Endothelial cell of umbilical vein (primary cell): ENCODE measurements around the gene HNRNPL. TPM values are rescaled to one million over a fixed set of nuclear protein-coding genes. Genes with fewer than 3 reads are reported as not detected.
A peak's percentile ranks its signal among the peaks of the same experiment; 100 is the strongest.

Source experiments
- BruUV-seq: library from RNA; stranded (reverse); fragments of 400-500 nt; replicated peaks from 2 replicates; lab custom pipeline; 2021; lab: Mats Ljungman, UMichigan
- CTCF ChIA-PET: fragments of 300-600, 350-600 bp; sonication (Branson Sonifier 250); formaldehyde crosslinking; loops from one replicate; lab custom pipeline; 2021; ENCODE audit warnings: antibody characterized with exemption, inconsistent platforms; lab: Charles Lee
- POLR2A ChIA-PET: fragments of 300-600, 350-600 bp; sonication (Branson Sonifier 250); formaldehyde crosslinking; loops from one replicate; lab custom pipeline; 2021; ENCODE audit warnings: antibody characterized with exemption, inconsistent platforms; lab: Charles Lee
- DNase-seq: peaks from one replicate; pipeline ENCODE4 v3.0.0-alpha.2; 2011; ENCODE audit warnings: low read depth, low spot score
- FAIRE-seq: peaks from 2 replicates; lab custom pipeline; 2011; peaks lifted over from hg19 to GRCh38; lab: Jason Lieb, UNC
- H2AFZ ChIP-seq: 2 replicates; pipeline ENCODE4 v1.6.0; 2012; ENCODE audit warnings: low read depth, low read length, control low read depth, inconsistent platforms
- H3K27ac ChIP-seq: 2 replicates; pipeline ENCODE4 v1.5.1; 2011; ENCODE audit warnings: low read depth, mild to moderate bottlenecking, control low read depth, low read length, moderate library complexity; ENCODE audit not compliant: insufficient read depth
- H3K27me3 ChIP-seq, 2 experiments: 2 replicates each; pipeline versions ENCODE4 v1.6.0 to v1.6.1; 2011; ENCODE audit warnings: low read length in 2 of 2, mixed read lengths in 1 of 2; ENCODE audit not compliant: control insufficient read depth in 2 of 2, insufficient read depth in 2 of 2
- H3K36me3 ChIP-seq, 2 experiments: 2 replicates in 1 of 2; 3 replicates in 1 of 2; pipeline ENCODE4 v1.5.1; 2011; ENCODE audit warnings: low read length in 2 of 2, mild to moderate bottlenecking in 1 of 2, moderate library complexity in 1 of 2; ENCODE audit not compliant: control insufficient read depth in 2 of 2, insufficient read depth in 2 of 2; ENCODE audit errors: extremely low read depth in 1 of 2
- H3K4me1 ChIP-seq: 3 replicates; pipeline ENCODE4 v1.5.1; 2011; ENCODE audit warnings: mild to moderate bottlenecking, low read length; ENCODE audit not compliant: control insufficient read depth, insufficient read depth; ENCODE audit errors: extremely low read depth
- H3K4me2 ChIP-seq: 2 replicates; pipeline ENCODE4 v1.6.1; 2011; ENCODE audit warnings: low read length, control low read depth, mixed read lengths; ENCODE audit not compliant: insufficient read depth
- H3K4me3 ChIP-seq, 3 experiments: fragments of 200-600 bp in 1 of 3; sonication (generic), shearing (Covaris generic) in 1 of 3; replicated peaks in 1 of 3; 2 replicates each; pipeline ENCODE4 v1.5.1; 2011 to 2016; ENCODE audit warnings: control low read depth in 3 of 3, low read length in 3 of 3, mild to moderate bottlenecking in 2 of 3, inconsistent platforms in 1 of 3, low read depth in 1 of 3, moderate library complexity in 1 of 3; ENCODE audit not compliant: insufficient read depth in 1 of 3
- H3K79me2 ChIP-seq: 2 replicates; pipeline ENCODE4 v1.6.0; 2012; ENCODE audit warnings: low read length, inconsistent platforms; ENCODE audit not compliant: control insufficient read depth, insufficient read depth
- H3K9ac ChIP-seq: replicated peaks from 2 replicates; pipeline ENCODE3; 2011; ENCODE audit warnings: low read length, control low read depth; ENCODE audit not compliant: insufficient read depth; ENCODE audit errors: extremely low read depth
- H3K9me1 ChIP-seq: replicated peaks from 3 replicates; pipeline ENCODE4 v1.6.0; 2011; ENCODE audit warnings: mild to moderate bottlenecking, low read length; ENCODE audit not compliant: control insufficient read depth, insufficient read depth; ENCODE audit errors: extremely low read depth
- H3K9me3 ChIP-seq: replicated peaks from 2 replicates; pipeline ENCODE4 v1.5.1; 2012; ENCODE audit warnings: low read length, inconsistent platforms; ENCODE audit not compliant: control insufficient read depth, insufficient read depth
- H4K20me1 ChIP-seq: replicated peaks from 2 replicates; pipeline ENCODE3; 2011; ENCODE audit warnings: mild to moderate bottlenecking, low read length; ENCODE audit not compliant: control insufficient read depth, insufficient read depth; ENCODE audit errors: extremely low read depth
- EZH2 ChIP-seq: IDR thresholded peaks from 2 replicates; pipeline ENCODE4 v1.6.1; 2012; ENCODE audit warnings: borderline replicate concordance, low read depth, mild to moderate bottlenecking, moderate library complexity, low read length, inconsistent platforms; ENCODE audit not compliant: severe bottlenecking
- FOS ChIP-seq: IDR thresholded peaks from 2 replicates; pipeline ENCODE4 v1.6.1; 2011; ENCODE audit warnings: mild to moderate bottlenecking, low read length, moderate library complexity, borderline replicate concordance; ENCODE audit not compliant: insufficient read depth
- GATA2 ChIP-seq: IDR thresholded peaks from 2 replicates; pipeline ENCODE4 v1.7.0; 2011; ENCODE audit warnings: low read depth, mild to moderate bottlenecking, moderate library complexity, mixed read lengths, low read length; ENCODE audit not compliant: insufficient read length, insufficient read depth
- JUN ChIP-seq: IDR thresholded peaks from 2 replicates; pipeline ENCODE4 v1.6.1; 2011; ENCODE audit warnings: borderline replicate concordance, low read depth; ENCODE audit not compliant: insufficient read length, insufficient read depth
- MYC ChIP-seq: IDR thresholded peaks from one replicate; pipeline ENCODE4 v1.6.1; 2011; ENCODE audit warnings: mild to moderate bottlenecking, low read depth, low read length
- POLR2A ChIP-seq: IDR thresholded peaks from 2 replicates; pipeline ENCODE4 v1.6.1; 2012; ENCODE audit warnings: low read depth, mild to moderate bottlenecking, control low read depth, low read length
- POLR2AphosphoS5 ChIP-seq: IDR thresholded peaks from 2 replicates; pipeline ENCODE4 v1.6.1; 2012; ENCODE audit warnings: low read depth, mild to moderate bottlenecking, control low read depth, low read length, moderate library complexity; ENCODE audit not compliant: insufficient read depth
- dilution Hi-C: fragments of 300-500 bp; cut with MboI; formaldehyde crosslinking; loops from one replicate; pipeline ENCODE4 v1.15.0; 2019; ENCODE audit warnings: low sequenced_read_pairs; ENCODE audit not compliant: extremely low pct_ligation_motif_present
- intact Hi-C: fragments of 100-400 bp; cut with micrococcal nuclease; formaldehyde crosslinking; loops from one replicate; pipeline ENCODE4 v1.10.0; 2022
- polyA plus RNA-seq, 4 experiments: library from polyadenylated mRNA; depleted of rRNA in 3 of 4; stranded (reverse) in 3 of 4; unstranded in 1 of 4; fragments of >200 nt; gene quantifications; 2 replicates each; pipeline versions ENCODE4 v1.2.1 to v1.2.3, GENCODE V29; 2011 to 2012; ENCODE audit warnings: missing spikeins in 1 of 4
- total RNA-seq: library from RNA; stranded (reverse); gene quantifications from 2 replicates; pipeline ENCODE4 v1.2.3, GENCODE V29; 2021
- TF ChIP-seq, protein P1 (sequence below), 2 donors: IDR thresholded peaks; 1 replicate in 1 of 2; 2 replicates in 1 of 2; pipeline ENCODE4 v1.5.1; 2011; ENCODE audit warnings: low read length in 2 of 2, mild to moderate bottlenecking in 2 of 2, moderate library complexity in 2 of 2, control low read depth in 1 of 2, inconsistent platforms in 1 of 2, low read depth in 1 of 2; ENCODE audit not compliant: insufficient read depth in 1 of 2; ENCODE audit errors: extremely low read depth in 1 of 2
- TF ChIP-seq, protein P2 (sequence below): IDR thresholded peaks from 2 replicates; pipeline ENCODE4 v1.6.1; 2011; ENCODE audit not compliant: insufficient read depth, insufficient read length

The HNRNPL gene
- total and polyA plus RNA-seq, 2 donors (not counting 3 experiments of a cell fraction or from before 2014, with no cell fraction given): 305 to 451 TPM

DNA sequence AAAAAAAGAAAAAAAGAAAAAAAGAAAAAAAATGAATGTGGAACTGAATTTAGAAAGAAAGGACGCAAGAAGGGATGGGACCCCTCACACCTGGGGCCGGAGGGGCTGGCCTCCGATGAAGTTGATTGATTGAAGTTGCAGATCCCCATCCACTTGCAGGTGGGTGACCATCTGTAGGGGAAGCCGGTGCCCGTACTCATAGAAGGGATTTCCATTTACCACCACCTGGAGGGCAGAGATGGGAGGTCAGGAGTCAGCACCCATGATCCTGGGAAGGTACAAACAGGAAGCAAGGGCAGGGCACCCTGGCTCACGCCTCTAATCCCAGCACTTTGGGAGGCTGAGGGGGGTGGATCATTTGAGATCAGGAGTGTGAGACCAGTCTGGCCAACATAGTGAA is 43.4 kb downstream of the HNRNPL start:
- no peak for DNase-seq
- Histone ChIP-seq H2AFZ (no peak overlapping the region), H3K79me2 (no peaks in the 10 kb centered on the region), H3K4me1 (peaks cover 8% of the 10 kb centered on the region), H3K36me3 (no peaks in the 10 kb centered on the region), H4K20me1 (no peaks in the 10 kb centered on the region), H3K4me2 (no peak overlapping the region), H3K27ac (no peak overlapping the region), H3K27me3 (no peaks in the 10 kb centered on the region), H3K9me1 (no peaks in the 10 kb centered on the region), H3K9ac (no peak overlapping the region), H3K4me3 (no peak overlapping the region), H3K9me3 (no peaks in the 10 kb centered on the region)
- no TSS peak for BruUV-seq
- POLR2A ChIA-PET: no interaction called here
- intact Hi-C loops (no loop called here), dilution Hi-C loops (no loop called here)
- CTCF ChIA-PET: no interaction called here
- no peak for FAIRE-seq
- no peak for TF ChIP-seq FOS
- TF ChIP-seq GATA2: no peak

DNA sequence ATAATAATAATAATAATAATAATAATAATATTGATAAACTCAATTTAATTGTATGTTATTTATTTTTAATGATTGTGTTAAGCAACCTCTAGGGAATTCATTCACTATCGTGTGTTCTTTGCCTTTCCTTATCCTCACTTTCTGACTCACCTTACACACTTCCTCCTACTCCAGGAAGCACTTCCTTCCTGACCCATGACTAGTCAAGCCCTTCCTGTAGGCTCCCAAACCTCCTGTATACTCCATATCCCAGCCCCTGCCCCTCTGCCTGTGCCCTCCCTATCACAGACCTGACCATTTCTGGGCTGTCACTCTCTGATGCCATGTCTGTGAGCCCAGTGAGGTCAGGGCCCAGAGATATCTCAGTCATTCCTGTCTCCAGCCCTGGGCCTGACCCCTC is 44.6 kb downstream of the HNRNPL start:
- no TSS peak for BruUV-seq
- POLR2A ChIA-PET: no interaction called here
- dilution Hi-C loops (no loop called here), intact Hi-C loops (no loop called here)
- Histone ChIP-seq H3K9ac (no peak overlapping the region), H3K27me3 (no peaks in the 10 kb centered on the region), H3K4me2 (peak overlapping the region; percentile 52), H3K9me3 (no peaks in the 10 kb centered on the region), H3K4me3 (no peak overlapping the region), H3K27ac (peak overlapping the region; percentile 55), H2AFZ (peak overlapping the region; percentile 80), H3K4me1 (peaks cover 8% of the 10 kb centered on the region), H3K9me1 (no peaks in the 10 kb centered on the region), H3K79me2 (no peaks in the 10 kb centered on the region), H3K36me3 (no peaks in the 10 kb centered on the region), H4K20me1 (no peaks in the 10 kb centered on the region)
- peak; percentile 73 for FAIRE-seq
- peak; percentile 8 for DNase-seq
- CTCF ChIA-PET: no interaction called here
- no peak for TF ChIP-seq MYC
- no peak for TF ChIP-seq GATA2
- TF ChIP-seq FOS: peak; percentile 81
- TF ChIP-seq EZH2: no peak
- TF ChIP-seq, protein P1, sequence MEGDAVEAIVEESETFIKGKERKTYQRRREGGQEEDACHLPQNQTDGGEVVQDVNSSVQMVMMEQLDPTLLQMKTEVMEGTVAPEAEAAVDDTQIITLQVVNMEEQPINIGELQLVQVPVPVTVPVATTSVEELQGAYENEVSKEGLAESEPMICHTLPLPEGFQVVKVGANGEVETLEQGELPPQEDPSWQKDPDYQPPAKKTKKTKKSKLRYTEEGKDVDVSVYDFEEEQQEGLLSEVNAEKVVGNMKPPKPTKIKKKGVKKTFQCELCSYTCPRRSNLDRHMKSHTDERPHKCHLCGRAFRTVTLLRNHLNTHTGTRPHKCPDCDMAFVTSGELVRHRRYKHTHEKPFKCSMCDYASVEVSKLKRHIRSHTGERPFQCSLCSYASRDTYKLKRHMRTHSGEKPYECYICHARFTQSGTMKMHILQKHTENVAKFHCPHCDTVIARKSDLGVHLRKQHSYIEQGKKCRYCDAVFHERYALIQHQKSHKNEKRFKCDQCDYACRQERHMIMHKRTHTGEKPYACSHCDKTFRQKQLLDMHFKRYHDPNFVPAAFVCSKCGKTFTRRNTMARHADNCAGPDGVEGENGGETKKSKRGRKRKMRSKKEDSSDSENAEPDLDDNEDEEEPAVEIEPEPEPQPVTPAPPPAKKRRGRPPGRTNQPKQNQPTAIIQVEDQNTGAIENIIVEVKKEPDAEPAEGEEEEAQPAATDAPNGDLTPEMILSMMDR (IDR thresholded peaks at IDR 0.05; ENCODE audit: extremely low read depth in 1 of 2, insufficient read depth in 1 of 2, low read depth in 1 of 2, low read length in 2 of 2): no peak
- TF ChIP-seq, protein P2, sequence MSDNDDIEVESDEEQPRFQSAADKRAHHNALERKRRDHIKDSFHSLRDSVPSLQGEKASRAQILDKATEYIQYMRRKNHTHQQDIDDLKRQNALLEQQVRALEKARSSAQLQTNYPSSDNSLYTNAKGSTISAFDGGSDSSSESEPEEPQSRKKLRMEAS: no peak
- no peak for TF ChIP-seq POLR2A
- TF ChIP-seq POLR2AphosphoS5: peak; percentile 39
- TF ChIP-seq JUN: peak; percentile 60
